Epithelial cell of esophagus (primary cell): ENCODE results near the gene NXPH4.

Experiments used
- DNase-seq: peaks from one replicate; pipeline ENCODE4 v3.0.0; 2010; ENCODE audit warnings: low read depth
- H3K4me3 ChIP-seq: 2 replicates; pipeline ENCODE4 v1.5.1; 2011; ENCODE audit warnings: mild to moderate bottlenecking, low read length, control low read depth
- CTCF ChIP-seq: IDR thresholded peaks from 2 replicates; pipeline ENCODE4 v1.5.1; 2011; ENCODE audit warnings: low read depth, mild to moderate bottlenecking, low read length, control low read depth, inconsistent platforms; ENCODE audit not compliant: insufficient read depth; ENCODE audit errors: missing control alignments

The NXPH4 gene

GRCh38 chr12:57240066-57240921 lies 23.7 kb downstream of the NXPH4 start:
- DNase-seq, result peak; percentile 77
- no peak for TF ChIP-seq CTCF
- H3K4me3 ChIP-seq, result peak overlapping the region; percentile 48

- H3K4me3 ChIP-seq, result peak overlapping the region; percentile 48
- peak; percentile 45 for DNase-seq
- no peak for TF ChIP-seq CTCF
These were observed 24.4 kb downstream of the NXPH4 start for GRCh38 chr12:57240926-57241401.

- TF ChIP-seq CTCF, result no peak
- no peak overlapping the region for H3K4me3 ChIP-seq
- no peak for DNase-seq
These were observed 25.1 kb downstream of the NXPH4 start for GRCh38 chr12:57241402-57242310.

- no peak for TF ChIP-seq CTCF
- H3K4me3 ChIP-seq, result no peak overlapping the region
- no peak for DNase-seq
These were observed 25.7 kb downstream of the NXPH4 start for GRCh38 chr12:57242329-57242690.

GRCh38 chr12:57242691-57243454 lies 26.3 kb downstream of the NXPH4 start:
- H3K4me3 ChIP-seq, result peak overlapping the region; percentile 32
- DNase-seq, result peak; percentile 66
- TF ChIP-seq CTCF, result peak; percentile 60

GRCh38 chr12:57243521-57244311 lies 27.1 kb downstream of the NXPH4 start:
- DNase-seq, result peak; percentile 77
- peak overlapping the region; percentile 32 for H3K4me3 ChIP-seq
- peak; percentile 75 for TF ChIP-seq CTCF
